MM.1S (cell line): ENCODE results near the gene DOP1A.

ENCODE experiments used
- DNase-seq: peaks from one replicate; pipeline ENCODE4 v3.0.0-alpha.2; 2015
- H2AFZ ChIP-seq: fragments of 300-600 bp; sonication (generic); 2 replicates; pipeline ENCODE4 v1.6.0; 2016; ENCODE audit warnings: antibody characterized with exemption, low read length
- H3F3A ChIP-seq: fragments of 300-600 bp; sonication (generic); 2 replicates; pipeline ENCODE4 v1.6.1; 2016; ENCODE audit warnings: mild to moderate bottlenecking, antibody characterized with exemption, low read length, moderate library complexity, mixed read lengths; ENCODE audit not compliant: insufficient read depth
- H3K27ac ChIP-seq: fragments of 300-600 bp; sonication (generic); 2 replicates; pipeline ENCODE4 v1.5.1; 2016; ENCODE audit warnings: mild to moderate bottlenecking, low read length
- H3K27me3 ChIP-seq: fragments of 300-600 bp; sonication (generic); replicated peaks from 2 replicates; pipeline ENCODE4 v1.6.0; 2016; ENCODE audit warnings: low read length; ENCODE audit not compliant: insufficient read depth
- H3K36me3 ChIP-seq: fragments of 300-600 bp; sonication (generic); replicated peaks from 2 replicates; pipeline ENCODE4 v1.6.1; 2016; ENCODE audit warnings: mild to moderate bottlenecking, low read length, mixed read lengths; ENCODE audit not compliant: insufficient read depth
- H3K4me1 ChIP-seq: fragments of 300-600 bp; sonication (generic); 2 replicates; pipeline ENCODE4 v1.6.1; 2016; ENCODE audit warnings: low read length, mixed read lengths
- H3K4me2 ChIP-seq: fragments of 300-600 bp; sonication (generic); 2 replicates; pipeline ENCODE4 v1.6.0; 2016; ENCODE audit warnings: low read depth, low read length
- H3K4me3 ChIP-seq: fragments of 300-600 bp; sonication (generic); 2 replicates; pipeline ENCODE4 v1.5.1; 2016; ENCODE audit warnings: low read length, mixed read lengths
- H3K79me2 ChIP-seq: fragments of 300-600 bp; sonication (generic); 2 replicates; pipeline ENCODE4 v1.6.1; 2016; ENCODE audit warnings: mixed run types, low read length, mixed read lengths
- H3K9ac ChIP-seq: fragments of 300-600 bp; sonication (generic); 2 replicates; pipeline ENCODE4 v1.6.1; 2016; ENCODE audit warnings: low read length, mixed read lengths
- H3K9me2 ChIP-seq: fragments of 300-600 bp; sonication (generic); replicated peaks from 2 replicates; pipeline ENCODE4 v1.6.1; 2016; ENCODE audit warnings: mild to moderate bottlenecking, low read length, mixed read lengths; ENCODE audit not compliant: insufficient read depth
- H3K9me3 ChIP-seq: fragments of 300-600 bp; sonication (generic); replicated peaks from 2 replicates; pipeline ENCODE4 v1.6.1; 2016; ENCODE audit warnings: mild to moderate bottlenecking, low read length, mixed read lengths; ENCODE audit not compliant: insufficient read depth
- H4K20me1 ChIP-seq: fragments of 300-600 bp; sonication (generic); 2 replicates; pipeline ENCODE4 v1.6.1; 2016; ENCODE audit warnings: mild to moderate bottlenecking, low read length, moderate library complexity, mixed read lengths; ENCODE audit not compliant: insufficient read depth
- CTCF ChIP-seq: fragments of 300-600 bp; sonication (generic); IDR thresholded peaks from 2 replicates; pipeline ENCODE4 v1.5.1; 2016; ENCODE audit warnings: antibody characterized with exemption, low read length, mixed read lengths
- EZH2 ChIP-seq: fragments of 300-600 bp; sonication (generic); optimal IDR thresholded peaks from 2 replicates; pipeline ENCODE3; 2017; ENCODE audit warnings: low read depth, mild to moderate bottlenecking, antibody characterized with exemption, low read length, mixed read lengths
- EZH2phosphoT487 ChIP-seq: fragments of 300-600 bp; sonication (generic); IDR thresholded peaks from 2 replicates; pipeline ENCODE4 v1.6.1; 2018; ENCODE audit warnings: antibody characterized with exemption, low read length

The DOP1A gene

GRCh38 chr6:83072726-83073125 is 5.3 kb downstream of the DOP1A start:
- peaks cover 86% of the 10 kb centered on the region for H3K79me2 ChIP-seq

GRCh38 chr6:83073615-83074014 is 6.1 kb downstream of the DOP1A start:
- no peak for DNase-seq
- no peak overlapping the region for H3K4me2 ChIP-seq
- H3K27me3 ChIP-seq = no peaks in the 10 kb centered on the region
- no peak overlapping the region for H3K4me3 ChIP-seq
- peaks cover 10% of the 10 kb centered on the region for H3F3A ChIP-seq
- H3K36me3 ChIP-seq = no peaks in the 10 kb centered on the region
- peaks cover 85% of the 10 kb centered on the region for H3K79me2 ChIP-seq
- TF ChIP-seq EZH2phosphoT487 = no peak
- TF ChIP-seq EZH2 = no peak
- TF ChIP-seq CTCF = no peak
- no peaks in the 10 kb centered on the region for H4K20me1 ChIP-seq
- no peaks in the 10 kb centered on the region for H3K9me3 ChIP-seq
- H3K9ac ChIP-seq = no peak overlapping the region
- H2AFZ ChIP-seq = no peak overlapping the region
- no peak overlapping the region for H3K27ac ChIP-seq
- H3K4me1 ChIP-seq = peaks cover 17% of the 10 kb centered on the region
- no peaks in the 10 kb centered on the region for H3K9me2 ChIP-seq

More at GRCh38 chr6:83072726-83073125, 5.3 kb downstream of the DOP1A start:
- Histone ChIP-seq H3K4me2 (no peak overlapping the region), H3K9me3 (no peaks in the 10 kb centered on the region), H3K27me3 (no peaks in the 10 kb centered on the region), H3K4me1 (peaks cover 19% of the 10 kb centered on the region), H3K27ac (no peak overlapping the region), H3F3A (peaks cover 16% of the 10 kb centered on the region), H3K9ac (no peak overlapping the region), H3K36me3 (no peaks in the 10 kb centered on the region), H3K9me2 (no peaks in the 10 kb centered on the region), H4K20me1 (no peaks in the 10 kb centered on the region), H3K4me3 (no peak overlapping the region), H2AFZ (no peak overlapping the region)
- TF ChIP-seq EZH2 = no peak
- no peak for TF ChIP-seq EZH2phosphoT487
- TF ChIP-seq CTCF = no peak
- DNase-seq = no peak

GRCh38 chr6:83083476-83083875 is 16.0 kb downstream of the DOP1A start:
- no peak overlapping the region for H3K4me3 ChIP-seq
- H3K36me3 ChIP-seq = no peaks in the 10 kb centered on the region
- no peak overlapping the region for H2AFZ ChIP-seq
- H4K20me1 ChIP-seq = no peaks in the 10 kb centered on the region
- H3K79me2 ChIP-seq = peaks cover 45% of the 10 kb centered on the region
- H3K9me3 ChIP-seq = no peaks in the 10 kb centered on the region
- H3K4me2 ChIP-seq = no peak overlapping the region
- H3K9me2 ChIP-seq = no peaks in the 10 kb centered on the region
- DNase-seq = no peak
- no peak for TF ChIP-seq CTCF
- TF ChIP-seq EZH2 = no peak
- no peak for TF ChIP-seq EZH2phosphoT487
- no peaks in the 10 kb centered on the region for H3K27me3 ChIP-seq
- peaks cover 16% of the 10 kb centered on the region for H3K4me1 ChIP-seq
- no peak overlapping the region for H3K9ac ChIP-seq
- H3F3A ChIP-seq = peaks cover 9% of the 10 kb centered on the region; the same call in 1 of the 2 replicates
- no peak overlapping the region for H3K27ac ChIP-seq
